SK-N-MC (cell line): Measurements from ENCODE around the gene TMEM54.

Source experiments
- DNase-seq: peaks from one replicate; pipeline ENCODE4 v3.0.0-alpha.2; 2011; ENCODE audit warnings: low read depth, low spot score
- H3K27ac ChIP-seq: fragments of 200-600 bp; sonication (generic); 2 replicates; pipeline ENCODE4 v1.5.1; 2016; ENCODE audit warnings: mixed run types
- H3K36me3 ChIP-seq: fragments of 200-600 bp; sonication (generic); 2 replicates; pipeline ENCODE4 v1.6.1; 2017; ENCODE audit warnings: antibody characterized with exemption, low read length, mixed read lengths; ENCODE audit not compliant: insufficient read depth
- H3K4me3 ChIP-seq: fragments of 200-600 bp; sonication (generic); 2 replicates; pipeline ENCODE4 v1.5.1; 2016
- H3K9ac ChIP-seq: fragments of 200-600 bp; sonication (generic); 2 replicates; pipeline ENCODE4 v1.8.0; 2017; ENCODE audit warnings: mixed run types, mixed read lengths; ENCODE audit not compliant: insufficient read length
- H3K9me3 ChIP-seq: fragments of 200-600 bp; sonication (generic); 2 replicates; pipeline ENCODE4 v1.6.1; 2017; ENCODE audit warnings: low read depth, mild to moderate bottlenecking, antibody characterized with exemption, low read length, moderate library complexity, mixed read lengths
- EZH2 ChIP-seq: fragments of 200-600 bp; sonication (generic); IDR thresholded peaks from one replicate; pipeline ENCODE4 v1.6.1; 2017; ENCODE audit warnings: antibody characterized with exemption
- FOXP2 ChIP-seq: optimal IDR thresholded peaks from 2 replicates; pipeline ENCODE3; 2011; ENCODE audit warnings: mild to moderate bottlenecking, moderate library complexity; ENCODE audit not compliant: insufficient read depth; ENCODE audit errors: extremely low read length, control extremely low read depth
- POLR2AphosphoS5 ChIP-seq: IDR thresholded peaks from 2 replicates; pipeline ENCODE4 v1.6.1; 2012; ENCODE audit warnings: mild to moderate bottlenecking, low read depth, low read length, borderline replicate concordance

Gene TMEM54

DNA sequence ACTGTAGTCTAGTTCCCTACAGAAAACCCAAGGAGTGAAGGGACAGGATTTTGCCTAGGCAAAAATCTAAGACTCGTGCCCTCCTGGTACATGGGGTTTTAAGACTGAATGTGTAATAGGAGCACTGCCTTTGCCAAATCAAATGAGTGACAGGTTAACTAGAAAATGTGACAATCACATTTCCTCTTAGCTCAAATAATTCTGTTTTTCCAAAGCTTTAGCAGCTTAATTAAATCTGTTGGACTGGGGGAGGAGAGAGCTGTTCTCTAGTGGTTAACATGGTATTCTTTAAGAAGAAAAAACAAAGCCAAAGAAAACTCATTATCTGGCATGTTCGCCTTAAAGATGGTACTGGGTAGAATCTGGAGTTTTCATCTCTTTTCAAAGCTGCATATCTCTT, 43.1 kb downstream of the TMEM54 start:
- Histone ChIP-seq H3K27ac (no peak overlapping the region), H3K36me3 (peaks cover 20% of the 10 kb centered on the region; the same call in 1 of the 2 replicates), H3K4me3 (no peak overlapping the region), H3K9ac (no peak overlapping the region), H3K9me3 (no peaks in the 10 kb centered on the region)
- no peak for DNase-seq
- no peak for TF ChIP-seq EZH2
- no peak for TF ChIP-seq FOXP2
- no peak for TF ChIP-seq POLR2AphosphoS5

DNA sequence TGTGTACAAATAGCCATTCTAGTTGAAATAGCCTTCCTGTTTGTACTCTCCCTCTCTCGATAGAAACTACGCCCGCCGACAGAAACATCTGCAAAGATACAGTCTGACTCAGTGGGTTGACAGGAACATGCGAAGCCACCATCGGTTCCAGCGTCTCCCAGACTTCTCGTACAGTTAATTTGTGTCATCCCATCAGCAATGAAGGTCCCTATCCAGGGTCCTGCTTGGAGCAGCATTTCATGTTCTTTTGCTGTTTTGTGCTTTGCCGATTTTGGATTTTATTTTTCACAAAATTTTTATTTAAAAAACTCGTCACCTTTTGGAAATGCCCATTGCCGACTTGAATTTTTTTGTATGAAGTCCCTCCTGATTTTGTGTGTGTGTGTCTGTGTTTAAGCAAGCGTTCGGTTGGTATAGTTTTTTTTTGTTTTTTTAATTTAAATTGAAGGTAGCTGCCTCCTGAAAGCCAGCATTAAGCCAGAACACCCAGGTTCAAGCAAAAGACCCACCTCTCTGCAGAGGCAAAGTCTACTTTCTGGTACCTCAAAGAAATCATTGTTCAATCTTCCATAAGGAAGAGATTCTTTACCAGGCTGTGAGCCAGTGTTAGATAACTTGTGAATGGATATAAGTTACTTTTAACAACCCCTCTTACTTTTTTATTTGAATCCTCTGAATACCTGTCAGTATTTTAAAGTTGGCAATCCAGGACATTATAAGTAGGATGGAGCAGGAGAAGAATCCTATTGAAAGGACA, 45.1 kb downstream of the TMEM54 start:
- H3K9me3 ChIP-seq = no peaks in the 10 kb centered on the region
- H3K27ac ChIP-seq = no peak overlapping the region
- no peak overlapping the region for H3K9ac ChIP-seq
- DNase-seq = no peak
- TF ChIP-seq EZH2 (no peak), FOXP2 (no peak), POLR2AphosphoS5 (no peak)
- peaks cover 26% of the 10 kb centered on the region; the same call in 1 of the 2 replicates for H3K36me3 ChIP-seq
- no peak overlapping the region for H3K4me3 ChIP-seq

DNA sequence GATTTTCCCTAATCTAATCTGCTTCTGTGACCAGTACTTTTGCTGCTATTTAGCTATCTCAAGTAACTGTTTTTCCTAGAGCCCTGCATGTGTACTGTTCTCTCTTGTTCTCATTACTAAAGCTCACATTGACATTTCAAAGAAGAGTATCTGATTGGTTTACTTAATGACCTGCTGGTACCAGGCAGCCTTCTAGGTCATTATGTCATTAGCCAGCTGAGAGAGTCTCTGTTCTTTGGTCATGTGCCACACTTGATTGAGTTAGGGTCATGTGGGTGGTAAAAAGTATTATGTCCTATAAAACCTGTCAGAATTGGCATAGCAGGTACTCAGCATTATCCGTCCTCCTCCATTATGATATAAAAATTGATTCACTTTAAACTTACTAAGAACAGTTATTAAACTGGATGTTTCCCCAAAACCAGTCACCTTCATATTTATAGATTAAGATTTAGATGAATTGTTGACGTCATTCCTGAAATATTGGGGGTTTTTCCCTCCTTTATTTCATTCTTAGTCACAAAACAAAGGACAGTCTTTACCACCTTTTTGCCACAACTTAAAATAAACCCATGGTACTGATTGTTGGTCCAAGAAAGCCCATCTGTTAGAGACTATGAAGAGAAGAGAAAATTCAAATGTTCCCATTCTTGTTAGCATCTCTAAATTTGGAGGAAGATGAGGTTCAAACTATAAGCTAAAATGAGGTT, 52.7 kb downstream of the TMEM54 start:
- H3K9me3 ChIP-seq = no peaks in the 10 kb centered on the region
- no peak for DNase-seq
- peaks cover 35% of the 10 kb centered on the region for H3K36me3 ChIP-seq
- H3K9ac ChIP-seq = no peak overlapping the region
- no peak for TF ChIP-seq POLR2AphosphoS5
- TF ChIP-seq EZH2 = no peak
- no peak for TF ChIP-seq FOXP2
- no peak overlapping the region for H3K27ac ChIP-seq
- no peak overlapping the region for H3K4me3 ChIP-seq
